Endodermal cell (in vitro differentiated cells): ENCODE measurements around the gene LGALSL. TPM values are rescaled to one million over a fixed set of nuclear protein-coding genes. Genes with fewer than 3 reads are reported as not detected.

ENCODE experiments used
- DNase-seq: peaks from one replicate; pipeline ENCODE4 v3.0.0-alpha.2; 2017
- H3K27ac ChIP-seq: 2 replicates; pipeline ENCODE4 v1.5.1; 2013; ENCODE audit warnings: mild to moderate bottlenecking, low read depth, low read length, moderate library complexity
- H3K27me3 ChIP-seq: 2 replicates; pipeline ENCODE4 v1.6.1; 2013; ENCODE audit warnings: mild to moderate bottlenecking, low read length, moderate library complexity; ENCODE audit not compliant: insufficient read depth, control insufficient read depth, poor library complexity, severe bottlenecking
- H3K36me3 ChIP-seq: 2 replicates; pipeline ENCODE4 v1.7.0; 2013; ENCODE audit warnings: mild to moderate bottlenecking, low read length, moderate library complexity; ENCODE audit not compliant: control insufficient read depth, insufficient read depth
- H3K4me1 ChIP-seq: one replicate; pipeline ENCODE4 v1.7.0; 2013; ENCODE audit warnings: low read length; ENCODE audit not compliant: control insufficient read depth, insufficient read depth
- H3K4me3 ChIP-seq: 2 replicates; pipeline ENCODE4 v1.5.1; 2013; ENCODE audit warnings: mild to moderate bottlenecking, low read length, moderate library complexity
- H3K9ac ChIP-seq: 2 replicates; pipeline ENCODE4 v1.6.1; 2013; ENCODE audit warnings: mild to moderate bottlenecking, low read length, moderate library complexity; ENCODE audit not compliant: poor library complexity, severe bottlenecking; ENCODE audit errors: extremely low read depth
- H3K9me3 ChIP-seq: 2 replicates; pipeline ENCODE4 v1.6.1; 2013; ENCODE audit warnings: mild to moderate bottlenecking, low read length, moderate library complexity; ENCODE audit not compliant: control insufficient read depth
- H3K27ac Mint-ChIP-seq: 2 replicates; pipeline ENCODE4 v1.8.0; 2020; ENCODE audit warnings: mixed read lengths
- H3K27me3 Mint-ChIP-seq: 2 replicates; pipeline ENCODE4 v1.8.0; 2021; ENCODE audit warnings: mild to moderate bottlenecking, mixed read lengths; ENCODE audit not compliant: insufficient read depth
- H3K36me3 Mint-ChIP-seq: 2 replicates; pipeline ENCODE4 v1.8.0; 2020; ENCODE audit warnings: low read depth, mixed read lengths
- H3K4me1 Mint-ChIP-seq: 2 replicates; pipeline ENCODE4 v1.8.0; 2020; ENCODE audit warnings: mixed read lengths
- H3K4me3 Mint-ChIP-seq: 2 replicates; pipeline ENCODE4 v1.8.0; 2020; ENCODE audit warnings: mild to moderate bottlenecking, moderate library complexity, mixed read lengths
- H3K9me3 Mint-ChIP-seq: 2 replicates; pipeline ENCODE4 v1.8.0; 2020; ENCODE audit warnings: mild to moderate bottlenecking, mixed read lengths
- WGBS, 2 experiments: methylation state at CpG; one replicate each; pipeline versions ENCODE4 v1.1.5 to v1.1.7; 2013; ENCODE audit warnings: missing lambda C conversion rate in 2 of 2, mixed read lengths in 1 of 2; ENCODE audit not compliant: insufficient coverage in 1 of 2, insufficient read length in 1 of 2; 5-methylcytosine and 5-hydroxymethylcytosine counted together
- total RNA-seq, 2 donors: library from RNA; stranded (reverse); fragmentation: NEBNext Ultra II Directional in 1 of 2; extraction: Animal tissue kit (Norgen Biotek cat#: 25700) in 1 of 2; gene quantifications; 2 replicates in 1 of 2; 3 replicates in 1 of 2; pipeline ENCODE4 v1.2.1, GENCODE V29; 2021
- TF ChIP-seq, protein P1 (sequence below): fragments of 200-600 bp; sonication (generic); conservative IDR thresholded peaks from 2 replicates; pipeline ENCODE4 v1.5.0; 2021; ENCODE audit warnings: antibody characterized with exemption, mild to moderate bottlenecking

The LGALSL gene
- total RNA-seq, 2 donors from 2014 or later, result 22.5 to 41.7 TPM

DNA sequence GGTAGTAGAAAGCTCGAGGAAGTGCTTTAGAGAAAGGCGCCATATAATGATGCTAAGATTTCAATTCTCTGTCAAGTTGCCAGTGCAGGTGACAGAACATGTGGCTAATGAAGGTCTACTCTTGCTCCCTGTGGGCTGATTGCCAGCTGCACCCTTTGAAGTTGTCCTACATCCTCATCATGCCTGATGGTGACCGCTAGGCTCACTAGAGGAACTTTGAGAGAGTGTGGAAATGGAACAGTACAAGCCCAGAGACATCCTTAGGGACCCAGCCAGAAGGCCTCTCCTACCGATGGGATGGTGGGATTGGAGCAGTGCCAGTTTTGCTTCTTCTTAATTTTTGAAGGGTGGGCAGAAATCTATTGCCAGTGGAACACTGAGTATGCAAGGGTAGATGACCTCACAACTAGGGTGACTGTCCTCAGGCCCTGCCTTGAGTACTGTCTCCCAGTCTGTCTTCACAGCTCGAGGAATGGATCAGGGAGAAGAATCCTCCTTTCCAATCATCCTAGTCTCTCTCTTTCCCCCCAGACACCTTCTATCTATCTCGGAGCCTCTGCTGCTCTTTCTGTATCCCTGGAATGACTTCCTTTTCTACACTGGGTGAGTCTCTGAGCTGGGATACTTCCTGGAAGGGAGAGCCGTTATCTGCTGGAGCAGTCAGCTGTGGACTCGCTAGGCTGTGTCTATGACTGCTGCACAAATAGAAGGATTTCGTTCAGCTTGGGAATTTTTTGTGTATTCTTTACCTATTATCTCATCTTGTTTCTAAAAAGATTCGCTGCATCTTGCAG, 33.5 kb downstream of the LGALSL start:
- H3K4me1 Mint-ChIP-seq, result peaks cover 23% of the 10 kb centered on the region
- peak; percentile 52 for DNase-seq
- WGBS, 2 experiments, result 81 to 84% methylated on average over 9 of the region's 10 CpGs
- no peaks in the 10 kb centered on the region for H3K27me3 ChIP-seq
- H3K36me3 Mint-ChIP-seq, result no peaks in the 10 kb centered on the region
- TF ChIP-seq, protein P1, sequence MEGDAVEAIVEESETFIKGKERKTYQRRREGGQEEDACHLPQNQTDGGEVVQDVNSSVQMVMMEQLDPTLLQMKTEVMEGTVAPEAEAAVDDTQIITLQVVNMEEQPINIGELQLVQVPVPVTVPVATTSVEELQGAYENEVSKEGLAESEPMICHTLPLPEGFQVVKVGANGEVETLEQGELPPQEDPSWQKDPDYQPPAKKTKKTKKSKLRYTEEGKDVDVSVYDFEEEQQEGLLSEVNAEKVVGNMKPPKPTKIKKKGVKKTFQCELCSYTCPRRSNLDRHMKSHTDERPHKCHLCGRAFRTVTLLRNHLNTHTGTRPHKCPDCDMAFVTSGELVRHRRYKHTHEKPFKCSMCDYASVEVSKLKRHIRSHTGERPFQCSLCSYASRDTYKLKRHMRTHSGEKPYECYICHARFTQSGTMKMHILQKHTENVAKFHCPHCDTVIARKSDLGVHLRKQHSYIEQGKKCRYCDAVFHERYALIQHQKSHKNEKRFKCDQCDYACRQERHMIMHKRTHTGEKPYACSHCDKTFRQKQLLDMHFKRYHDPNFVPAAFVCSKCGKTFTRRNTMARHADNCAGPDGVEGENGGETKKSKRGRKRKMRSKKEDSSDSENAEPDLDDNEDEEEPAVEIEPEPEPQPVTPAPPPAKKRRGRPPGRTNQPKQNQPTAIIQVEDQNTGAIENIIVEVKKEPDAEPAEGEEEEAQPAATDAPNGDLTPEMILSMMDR, result no peak
- H3K27ac Mint-ChIP-seq, result no peak overlapping the region
- peaks cover 4% of the 10 kb centered on the region for H3K4me1 ChIP-seq
- peaks cover 22% of the 10 kb centered on the region for H3K27me3 Mint-ChIP-seq
- no peak overlapping the region for H3K4me3 ChIP-seq
- no peaks in the 10 kb centered on the region for H3K9me3 ChIP-seq
- H3K4me3 Mint-ChIP-seq, result no peak overlapping the region
- no peak overlapping the region for H3K27ac ChIP-seq
- H3K9ac ChIP-seq, result no peak overlapping the region
- no peaks in the 10 kb centered on the region for H3K36me3 ChIP-seq
- H3K9me3 Mint-ChIP-seq, result no peaks in the 10 kb centered on the region

DNA sequence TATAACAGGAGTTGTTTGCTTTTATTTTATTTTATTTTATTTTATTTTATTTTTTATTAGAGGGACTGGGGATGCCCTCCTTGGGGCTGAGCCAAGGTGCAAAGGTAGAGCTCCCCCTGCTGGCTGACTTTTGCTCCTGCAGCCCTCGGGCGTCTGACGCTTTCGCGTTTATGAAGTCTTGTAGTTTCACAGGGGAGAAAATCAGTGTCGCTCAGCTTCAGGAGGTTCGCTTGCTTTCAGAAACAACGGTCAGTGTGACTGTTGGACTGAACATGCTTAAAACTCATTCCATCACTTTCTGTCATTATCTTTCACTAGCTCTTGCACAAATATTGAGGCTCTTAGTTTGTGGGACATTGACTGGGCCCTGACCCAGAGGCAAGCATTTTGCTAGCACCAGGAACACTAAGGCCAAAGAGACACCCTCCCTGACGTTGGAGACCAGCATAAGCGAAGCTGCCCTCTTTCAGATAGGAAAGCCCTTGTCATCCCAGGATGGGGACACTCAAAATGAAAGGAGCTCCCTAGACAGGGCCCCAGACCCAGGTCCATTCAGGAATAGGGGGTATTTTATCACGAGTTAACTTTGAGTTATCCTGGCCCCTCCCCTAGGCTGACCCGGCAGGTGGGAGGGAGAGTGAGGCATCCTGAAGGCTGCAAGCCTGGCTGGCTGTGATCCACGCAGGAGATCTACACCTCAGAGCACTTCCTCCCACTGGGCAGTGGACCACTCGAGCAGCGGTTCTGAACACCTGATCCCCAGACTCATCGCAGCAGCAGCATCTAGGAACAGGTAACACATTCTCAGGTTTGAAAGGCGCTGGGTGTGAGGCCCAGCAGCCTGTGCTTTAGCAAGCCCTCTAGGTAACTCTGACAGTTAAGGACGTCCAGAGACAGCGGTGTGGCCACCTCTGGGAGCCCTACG, 34.4 kb downstream of the LGALSL start:
- Histone ChIP-seq H3K9ac (no peak overlapping the region), H3K9me3 (no peaks in the 10 kb centered on the region), H3K27me3 (no peaks in the 10 kb centered on the region), H3K4me1 (no peaks in the 10 kb centered on the region), H3K36me3 (no peaks in the 10 kb centered on the region), H3K4me3 (no peak overlapping the region), H3K27ac (no peak overlapping the region)
- TF ChIP-seq, protein P1, result peak; percentile 100
- 48 to 50% methylated on average over 17 to 20 of the region's 20 CpGs for WGBS, 2 experiments
- Mint-ChIP-seq H3K4me1 (peaks cover 14% of the 10 kb centered on the region), H3K36me3 (no peaks in the 10 kb centered on the region), H3K9me3 (no peaks in the 10 kb centered on the region), H3K4me3 (no peak overlapping the region), H3K27ac (no peak overlapping the region), H3K27me3 (peaks cover 22% of the 10 kb centered on the region)
- DNase-seq, result peak; percentile 95

DNA sequence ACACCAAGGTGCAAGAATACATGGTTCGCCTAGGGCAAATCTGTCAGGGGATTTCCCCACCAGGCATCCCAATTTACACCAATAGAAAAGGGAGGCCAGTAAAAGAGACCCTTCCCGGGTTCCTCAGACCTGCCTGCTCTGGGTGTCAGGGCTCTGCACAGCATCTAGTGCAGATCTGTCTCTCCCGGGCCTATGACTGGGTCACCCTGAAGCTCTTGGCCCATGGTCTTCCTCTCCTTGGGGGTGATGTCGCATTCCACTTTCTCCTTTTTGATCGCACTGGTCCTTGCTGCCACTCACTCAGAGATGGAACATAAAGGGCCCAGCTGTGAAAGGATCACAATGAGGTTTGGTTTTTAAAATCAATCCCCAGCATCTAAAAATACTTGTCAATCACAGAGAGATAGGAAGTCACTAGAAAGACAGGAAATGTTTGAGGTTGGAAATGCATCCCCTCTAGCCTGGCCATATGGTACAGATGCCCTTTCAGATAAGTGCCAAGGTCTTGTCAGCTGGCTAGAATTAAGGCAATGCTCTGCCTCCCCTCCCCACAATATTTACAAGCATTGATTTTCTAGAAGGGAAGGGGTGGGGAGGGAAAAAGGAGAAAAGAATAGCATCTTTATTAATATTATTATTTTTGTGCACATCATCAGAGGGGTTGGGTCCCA, 35.3 kb downstream of the LGALSL start:
- TF ChIP-seq, protein P1, result no peak
- Histone ChIP-seq H3K27ac (no peak overlapping the region), H3K27me3 (no peaks in the 10 kb centered on the region), H3K9ac (no peak overlapping the region), H3K9me3 (no peaks in the 10 kb centered on the region), H3K4me1 (no peaks in the 10 kb centered on the region), H3K36me3 (no peaks in the 10 kb centered on the region), H3K4me3 (no peak overlapping the region)
- Mint-ChIP-seq H3K9me3 (no peaks in the 10 kb centered on the region), H3K4me1 (peaks cover 9% of the 10 kb centered on the region), H3K27ac (no peak overlapping the region), H3K4me3 (no peak overlapping the region), H3K27me3 (peaks cover 22% of the 10 kb centered on the region), H3K36me3 (no peaks in the 10 kb centered on the region)
- no peak for DNase-seq
- WGBS, 2 experiments, result 83 to 90% methylated on average over 5 of the region's 5 CpGs
